ENCODE data around the gene PTPRF. TPM values are rescaled to one million over a fixed set of nuclear protein-coding genes. Genes with fewer than 3 reads are reported as not detected.

PTPRF gene
- total RNA-seq, 1 experiment from 2014 or later, result 110 TPM

- ChIA-PET CTCF (interaction anchor here (0.5 kb wide), 1 partner anchor 382 kb away, joined by 7 read pairs; no protein-coding TSS in a partner anchor), POLR2A (ENCODE audit: low non-redundant PET) (no interaction called here)
- intact Hi-C loops (cut with micrococcal nuclease; ENCODE audit: unreplicated experiment), result no loop called here
- no peak overlapping the region for H3K4me3 ChIP-seq (ENCODE audit: low read depth, low read length, poor library complexity, severe bottlenecking)
- no peaks in the 10 kb centered on the region for H3K27me3 ChIP-seq (replicated peaks; ENCODE audit: insufficient read depth, low read depth, low read length, poor library complexity)
- no peaks in the 10 kb centered on the region for H3K4me1 ChIP-seq (ENCODE audit: insufficient read depth, low read length, poor library complexity, severe bottlenecking)
- no peak overlapping the region for H3K27ac ChIP-seq (ENCODE audit: low read depth, low read length, poor library complexity, severe bottlenecking)
- H3K9me3 ChIP-seq (ENCODE audit: low read depth, low read length, poor library complexity, severe bottlenecking), result no peaks in the 10 kb centered on the region
- no peak for TF ChIP-seq EZH2 (IDR thresholded peaks at IDR 0.05; ENCODE audit: borderline replicate concordance, low read depth, low read length, poor library complexity, severe bottlenecking)
- BruUV-seq (replicated peaks), result no TSS peak
- DNase-seq (ENCODE audit: low spot score), result no peak
- peaks cover 99% of the 10 kb centered on the region for H3K36me3 ChIP-seq (ENCODE audit: insufficient read depth, low read length, poor library complexity, severe bottlenecking)
Measured at GRCh38 chr1:43666608-43667007, 135.9 kb downstream of the PTPRF start.

- ChIA-PET CTCF (no interaction called here), POLR2A (ENCODE audit: low non-redundant PET) (no interaction called here)
- H3K4me3 ChIP-seq (ENCODE audit: low read depth, low read length, poor library complexity, severe bottlenecking), result no peak overlapping the region
- H3K4me1 ChIP-seq (ENCODE audit: insufficient read depth, low read length, poor library complexity, severe bottlenecking), result no peaks in the 10 kb centered on the region
- DNase-seq (ENCODE audit: low spot score), result no peak
- H3K27ac ChIP-seq (ENCODE audit: low read depth, low read length, poor library complexity, severe bottlenecking), result no peak overlapping the region
- no peaks in the 10 kb centered on the region for H3K27me3 ChIP-seq (replicated peaks; ENCODE audit: insufficient read depth, low read depth, low read length, poor library complexity)
- H3K36me3 ChIP-seq (ENCODE audit: insufficient read depth, low read length, poor library complexity, severe bottlenecking), result peaks cover 95% of the 10 kb centered on the region
- intact Hi-C loops (cut with micrococcal nuclease; ENCODE audit: unreplicated experiment), result no loop called here
- TF ChIP-seq CTCF (conservative IDR thresholded peaks at IDR 0.05; ENCODE audit: low read depth, low read length), result no peak
- TF ChIP-seq EZH2 (IDR thresholded peaks at IDR 0.05; ENCODE audit: borderline replicate concordance, low read depth, low read length, poor library complexity, severe bottlenecking), result no peak
- no TSS peak for BruUV-seq (replicated peaks)
- H3K9me3 ChIP-seq (ENCODE audit: low read depth, low read length, poor library complexity, severe bottlenecking), result no peaks in the 10 kb centered on the region
Measured at GRCh38 chr1:43668956-43669355, 138.3 kb downstream of the PTPRF start.

GRCh38 chr1:43669878-43670277 lies 139.2 kb downstream of the PTPRF start:
- TF ChIP-seq EZH2 (IDR thresholded peaks at IDR 0.05; ENCODE audit: borderline replicate concordance, low read depth, low read length, poor library complexity, severe bottlenecking) (no peak), CTCF (conservative IDR thresholded peaks at IDR 0.05; ENCODE audit: low read depth, low read length) (no peak)
- POLR2A ChIA-PET (ENCODE audit: low non-redundant PET), result interaction anchor here (0.6 kb wide), 1 partner anchor 59 kb away, joined by 3 read pairs; no protein-coding TSS in a partner anchor
- H3K9me3 ChIP-seq (ENCODE audit: low read depth, low read length, poor library complexity, severe bottlenecking), result no peaks in the 10 kb centered on the region
- no peaks in the 10 kb centered on the region for H3K27me3 ChIP-seq (replicated peaks; ENCODE audit: insufficient read depth, low read depth, low read length, poor library complexity)
- no peak for DNase-seq (ENCODE audit: low spot score)
- CTCF ChIA-PET, result interaction anchor here (0.6 kb wide), 1 partner anchor 136 kb away, joined by 3 read pairs; no protein-coding TSS in a partner anchor
- intact Hi-C loops (cut with micrococcal nuclease; ENCODE audit: unreplicated experiment), result no loop called here
- BruUV-seq (replicated peaks), result no TSS peak
- H3K4me3 ChIP-seq (ENCODE audit: low read depth, low read length, poor library complexity, severe bottlenecking), result no peak overlapping the region
- H3K27ac ChIP-seq (ENCODE audit: low read depth, low read length, poor library complexity, severe bottlenecking), result no peak overlapping the region
- H3K36me3 ChIP-seq (ENCODE audit: insufficient read depth, low read length, poor library complexity, severe bottlenecking), result peaks cover 94% of the 10 kb centered on the region
- H3K4me1 ChIP-seq (ENCODE audit: insufficient read depth, low read length, poor library complexity, severe bottlenecking), result no peaks in the 10 kb centered on the region

- ChIA-PET POLR2A (ENCODE audit: low non-redundant PET) (no interaction called here), CTCF (no interaction called here)
- no peak for TF ChIP-seq CTCF (conservative IDR thresholded peaks at IDR 0.05; ENCODE audit: low read depth, low read length)
- TF ChIP-seq EZH2 (IDR thresholded peaks at IDR 0.05; ENCODE audit: borderline replicate concordance, low read depth, low read length, poor library complexity, severe bottlenecking), result no peak
- H3K36me3 ChIP-seq (ENCODE audit: insufficient read depth, low read length, poor library complexity, severe bottlenecking), result peaks cover 90% of the 10 kb centered on the region
- no peaks in the 10 kb centered on the region for H3K27me3 ChIP-seq (replicated peaks; ENCODE audit: insufficient read depth, low read depth, low read length, poor library complexity)
- H3K27ac ChIP-seq (ENCODE audit: low read depth, low read length, poor library complexity, severe bottlenecking), result no peak overlapping the region
- no TSS peak for BruUV-seq (replicated peaks)
- H3K4me1 ChIP-seq (ENCODE audit: insufficient read depth, low read length, poor library complexity, severe bottlenecking), result no peaks in the 10 kb centered on the region
- no peak for DNase-seq (ENCODE audit: low spot score)
- H3K4me3 ChIP-seq (ENCODE audit: low read depth, low read length, poor library complexity, severe bottlenecking), result no peak overlapping the region
- intact Hi-C loops (cut with micrococcal nuclease; ENCODE audit: unreplicated experiment), result no loop called here
- no peaks in the 10 kb centered on the region for H3K9me3 ChIP-seq (ENCODE audit: low read depth, low read length, poor library complexity, severe bottlenecking)
Measured at GRCh38 chr1:43671193-43671592, 140.5 kb downstream of the PTPRF start.
